ENCODE results near the gene NEAT1.

- TF ChIP-seq CTCF (conservative IDR thresholded peaks at IDR 0.05; ENCODE audit: low read depth in 2 of 2) (no peak), POLR2AphosphoS5 (IDR thresholded peaks at IDR 0.05; ENCODE audit: low read depth) (no peak), EZH2 (IDR thresholded peaks at IDR 0.05; ENCODE audit: low read depth, unreplicated experiment) (no peak), CREB1 (CRISPR knock-in tag; IDR thresholded peaks at IDR 0.05; ENCODE audit: low read depth) (no peak), JUNB (IDR thresholded peaks at IDR 0.05; ENCODE audit: unreplicated experiment) (no peak), EZH2phosphoT487 (IDR thresholded peaks at IDR 0.05; ENCODE audit: unreplicated experiment) (no peak), NANOG (IDR thresholded peaks at IDR 0.05; ENCODE audit: borderline replicate concordance) (no peak), ZNF114 (CRISPR knock-in tag; IDR thresholded peaks at IDR 0.05) (no peak), REST (IDR thresholded peaks at IDR 0.05; ENCODE audit: unreplicated experiment) (no peak)
Measured at GRCh38 chr11:65444314-65445051, 21.9 kb downstream of the NEAT1 start.

Data from GM23338 (cell line).